HG02970 (cell line): ENCODE results near the gene ATP2C1.

ENCODE experiments used
- ATAC-seq: cut with Tn5 transposase; IDR thresholded peaks from one replicate; pipeline ENCODE4 v1.9.1; 2021; ENCODE audit warnings: mild to moderate bottlenecking, moderate library complexity, moderate number of reproducible peaks; ENCODE audit not compliant: unreplicated experiment, low FRiP score

The ATP2C1 gene

DNA sequence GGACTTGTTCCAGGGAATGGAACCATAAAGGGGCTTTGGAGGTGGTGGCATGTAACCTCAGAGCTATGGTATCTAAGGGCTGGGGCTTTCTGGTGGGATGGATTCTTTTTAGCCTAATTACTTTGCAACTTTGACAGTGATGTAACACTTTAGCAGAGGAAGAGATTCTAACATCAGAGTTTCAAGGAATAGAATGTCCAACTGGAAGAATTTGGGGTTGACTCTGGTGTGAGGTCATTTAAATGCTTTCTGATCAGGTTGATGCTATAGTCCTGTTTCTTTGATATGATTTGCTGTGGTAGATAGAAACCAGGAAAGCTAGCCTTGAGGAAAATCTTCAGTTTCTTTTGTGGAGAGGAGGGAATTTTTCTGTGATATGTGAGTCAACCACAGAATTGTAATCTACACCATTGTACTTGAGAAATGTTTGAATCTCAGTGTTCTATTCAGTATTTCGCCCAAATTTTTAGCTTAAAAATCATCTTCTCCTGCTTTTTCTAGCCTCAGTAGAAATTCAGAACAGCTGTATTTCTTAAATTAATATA, 40.0 kb downstream of the ATP2C1 start:
- no peak for ATAC-seq

DNA sequence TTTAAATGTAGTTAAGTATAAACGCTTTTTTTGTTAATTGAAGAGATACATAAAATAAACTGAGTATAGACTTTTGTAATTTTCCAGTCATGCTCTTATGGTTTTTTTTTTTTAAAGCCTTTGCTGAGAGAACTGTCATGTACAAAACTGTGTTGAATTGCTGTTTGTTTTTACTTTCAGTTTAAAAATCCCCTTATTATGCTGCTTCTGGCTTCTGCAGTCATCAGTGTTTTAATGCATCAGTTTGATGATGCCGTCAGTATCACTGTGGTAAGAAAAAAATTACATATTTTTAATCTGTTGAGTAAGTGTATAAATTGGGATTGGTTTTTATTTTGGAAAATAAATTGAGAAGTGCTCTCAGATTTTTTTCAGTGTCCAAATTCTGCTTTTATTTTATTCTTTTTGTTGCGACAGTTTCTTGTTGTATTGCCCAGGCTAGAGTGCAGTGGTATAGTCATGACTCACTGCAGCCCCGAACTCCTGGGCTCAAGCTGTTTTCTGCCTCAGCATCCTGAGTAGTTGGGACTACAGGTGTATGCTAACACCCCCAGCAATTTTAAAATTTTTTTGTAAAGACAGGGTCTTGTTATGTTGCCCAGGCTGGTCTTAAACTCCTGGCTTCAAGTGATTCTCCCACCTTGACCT, 40.7 kb downstream of the ATP2C1 start:
- ATAC-seq, result no peak

DNA sequence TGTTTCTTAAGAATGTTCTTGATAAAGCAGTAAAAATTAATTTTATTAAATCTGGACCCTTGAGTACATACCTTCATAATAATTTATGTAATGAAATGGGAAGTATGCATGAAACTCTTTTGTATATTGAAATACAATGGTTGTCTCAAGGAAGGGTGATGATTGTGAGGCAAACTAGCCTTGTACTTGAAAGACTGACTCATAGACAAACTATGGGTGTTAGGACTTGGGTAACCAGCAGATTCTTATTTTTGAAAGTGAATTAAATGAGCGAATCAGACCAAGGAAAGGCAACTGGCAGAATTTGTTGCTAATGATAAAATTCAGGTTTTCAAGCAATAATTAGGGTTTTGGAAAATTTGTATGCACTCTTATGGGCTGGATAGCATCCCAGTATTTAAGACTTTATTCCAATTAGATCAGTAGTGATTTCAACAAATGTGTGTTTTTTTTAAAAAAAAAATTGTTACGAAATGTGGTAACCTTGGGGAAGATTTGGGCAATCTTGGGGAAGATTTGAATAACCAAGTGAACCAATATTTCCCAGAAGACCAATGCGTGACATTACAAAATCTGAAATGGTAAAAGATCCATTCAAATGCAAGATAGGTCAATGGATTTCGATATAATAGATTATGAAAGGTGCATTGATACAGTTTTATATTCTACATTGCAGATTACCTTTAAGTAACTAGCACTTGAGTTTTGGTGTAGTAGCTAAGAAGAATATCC, 42.0 kb downstream of the ATP2C1 start:
- ATAC-seq, result no peak

DNA sequence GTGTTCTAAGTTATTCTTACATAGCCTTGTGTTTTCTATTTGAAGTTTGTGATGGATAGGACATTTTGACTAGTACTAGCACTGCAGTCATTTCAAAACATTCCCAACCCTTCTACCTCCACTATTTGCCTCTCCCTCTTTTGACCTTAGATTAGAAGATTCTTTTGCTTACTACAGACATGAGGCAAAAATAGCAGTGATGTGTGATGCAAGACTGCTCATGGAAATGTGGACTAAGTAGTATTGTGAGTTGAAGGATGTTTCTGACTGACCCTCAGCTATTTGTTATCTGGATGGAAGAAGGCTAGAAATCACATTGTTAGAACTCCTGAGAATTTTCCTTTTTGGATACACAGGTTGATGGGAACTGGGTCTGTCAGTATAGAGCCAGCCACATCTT, 45.9 kb downstream of the ATP2C1 start:
- ATAC-seq, result no peak

DNA sequence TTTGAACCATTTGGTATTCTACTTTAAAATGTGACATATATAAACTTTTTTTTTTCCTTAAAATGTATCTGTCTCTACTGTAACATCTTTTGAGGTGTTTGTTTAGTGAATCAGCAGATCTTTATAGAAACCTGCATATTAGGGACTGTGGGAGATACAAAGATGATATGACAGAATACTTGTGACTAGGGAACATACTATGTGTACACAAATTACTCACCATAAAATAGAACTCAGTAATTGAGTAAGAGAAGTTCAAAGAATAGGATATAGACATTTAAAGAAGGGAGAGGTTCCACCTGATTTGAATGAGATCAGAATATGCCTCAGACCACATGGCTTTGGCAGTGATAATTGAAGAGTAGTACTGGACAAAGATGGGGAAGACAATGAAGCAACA, 47.9 kb downstream of the ATP2C1 start:
- ATAC-seq, result no peak

DNA sequence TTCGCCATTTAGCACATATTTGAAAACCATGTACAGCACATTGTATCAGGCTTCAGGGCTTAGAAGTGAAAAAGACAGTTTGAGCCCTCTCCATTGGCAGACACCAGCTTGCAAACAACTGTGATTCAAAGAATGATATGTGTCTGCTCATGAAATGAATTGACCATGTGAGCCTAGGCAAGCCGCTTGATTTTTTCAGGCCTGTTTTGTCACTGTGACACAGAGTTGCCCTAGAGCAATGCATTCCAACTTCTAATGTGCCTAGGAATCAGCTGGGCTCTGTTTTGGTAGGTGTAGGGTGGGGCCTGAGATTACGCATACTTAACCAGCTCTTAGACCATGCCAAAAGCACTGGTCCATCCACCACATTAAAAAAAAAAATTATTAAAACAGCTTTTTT, 53.0 kb downstream of the ATP2C1 start:
- no peak for ATAC-seq

DNA sequence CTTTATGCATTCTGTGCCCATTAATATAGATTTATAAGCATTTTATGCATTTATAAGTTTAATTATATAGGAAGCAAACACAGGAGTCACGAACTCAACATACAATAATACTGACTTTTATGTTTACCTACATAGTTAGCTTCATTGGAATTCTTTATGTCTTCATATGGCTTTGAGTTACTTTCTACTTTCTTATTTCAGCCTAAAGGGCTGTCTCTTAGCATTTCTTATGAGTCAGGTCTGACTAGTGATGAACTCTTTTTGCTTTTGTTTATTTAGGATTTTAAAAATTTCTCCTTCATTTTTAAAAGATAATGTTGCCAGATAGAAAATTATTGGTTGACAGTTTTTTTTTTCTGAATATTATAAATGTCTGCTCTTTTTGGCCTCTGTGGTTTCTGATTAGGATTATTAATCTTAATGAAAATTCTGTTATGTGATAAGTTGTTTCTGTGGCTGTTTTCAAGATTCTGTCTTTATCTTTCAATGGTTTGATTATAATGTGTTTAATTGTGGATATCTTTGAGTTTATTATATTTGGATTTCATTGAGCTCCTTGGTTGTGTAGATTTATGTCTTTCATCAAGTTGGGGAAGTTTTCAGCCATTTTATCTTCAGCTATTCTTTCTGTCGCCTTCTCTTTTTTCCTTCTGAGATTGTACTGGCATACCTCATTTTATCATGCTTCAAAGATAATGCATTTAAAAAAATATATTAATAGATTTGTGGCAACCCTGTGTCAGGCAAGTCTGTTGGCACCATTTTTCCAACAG, 54.3 kb downstream of the ATP2C1 start:
- no peak for ATAC-seq

DNA sequence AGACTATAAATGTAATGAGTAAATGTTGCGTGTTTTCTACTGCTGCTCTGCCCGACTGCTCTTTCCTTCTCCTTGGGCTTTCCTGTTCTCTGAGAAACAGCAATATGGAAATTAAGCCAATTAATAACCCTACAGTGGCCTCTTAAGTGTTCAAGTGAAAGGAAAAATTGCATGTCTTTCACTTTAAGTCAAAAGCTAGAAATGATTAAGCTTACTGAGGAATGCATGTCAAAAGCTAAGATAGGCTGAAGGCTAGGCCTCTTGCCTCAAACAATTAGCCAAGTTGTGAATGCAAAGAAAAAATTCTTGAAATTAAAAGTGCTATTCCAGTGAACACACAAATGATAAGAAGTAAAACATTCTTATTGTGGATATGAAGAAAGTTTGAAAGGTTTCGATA, 55.0 kb downstream of the ATP2C1 start:
- no peak for ATAC-seq

DNA sequence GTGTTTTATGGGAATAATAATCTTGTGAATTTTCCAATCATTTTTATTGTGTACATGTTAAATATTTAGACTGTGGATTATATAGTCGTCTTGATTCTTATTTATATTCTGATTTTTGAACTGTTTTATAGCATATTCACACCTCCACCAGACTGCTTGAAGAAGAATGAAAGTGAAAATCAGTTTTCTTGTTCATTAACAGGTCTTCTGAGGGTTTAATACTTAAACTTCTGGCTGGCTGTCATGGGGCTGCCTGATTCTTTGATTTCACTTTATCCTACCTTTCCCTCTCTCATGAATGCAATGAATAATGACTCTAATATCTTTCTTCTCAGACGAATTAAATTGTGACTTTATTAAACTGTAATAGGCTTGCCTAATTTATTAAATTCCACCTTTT, 56.2 kb downstream of the ATP2C1 start:
- ATAC-seq, result no peak

DNA sequence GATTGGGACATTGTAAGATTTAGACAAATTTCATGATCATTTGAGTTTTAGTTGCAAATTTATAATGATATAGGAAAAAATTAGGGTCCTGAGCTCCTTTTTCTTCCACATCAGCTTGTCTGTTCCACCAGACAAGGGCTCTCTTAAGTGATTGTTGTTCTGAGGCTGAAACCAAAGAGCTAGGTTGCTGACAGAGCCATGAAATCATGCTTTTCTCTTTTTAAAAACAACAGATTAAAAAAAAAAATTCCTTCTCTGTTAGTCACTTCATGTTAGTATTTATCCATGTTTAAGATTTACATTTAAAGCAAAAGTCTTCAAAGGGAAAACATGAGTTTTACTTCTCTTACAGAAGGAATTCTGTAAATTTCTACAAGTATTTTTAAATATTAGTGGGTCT, 56.8 kb downstream of the ATP2C1 start:
- ATAC-seq, result no peak

DNA sequence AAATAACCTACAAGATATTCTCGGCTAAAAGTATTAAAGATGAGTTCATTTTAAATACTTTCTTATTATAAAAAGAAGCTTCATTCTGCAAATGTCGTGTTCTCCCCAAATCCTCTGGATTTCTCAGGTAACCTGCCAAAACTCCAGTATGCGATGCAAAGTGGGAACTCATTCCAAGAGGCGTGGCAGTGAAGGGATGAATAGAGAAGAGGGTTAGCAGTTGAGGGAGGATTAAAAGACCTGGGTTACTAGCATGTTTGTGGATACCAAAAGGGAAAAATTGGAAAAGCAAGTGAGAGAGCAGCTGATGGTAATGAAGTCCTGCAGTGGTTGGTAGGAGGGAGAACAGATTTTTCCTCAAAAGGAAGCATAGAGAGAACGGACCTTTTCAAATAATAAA, 61.6 kb downstream of the ATP2C1 start:
- no peak for ATAC-seq

DNA sequence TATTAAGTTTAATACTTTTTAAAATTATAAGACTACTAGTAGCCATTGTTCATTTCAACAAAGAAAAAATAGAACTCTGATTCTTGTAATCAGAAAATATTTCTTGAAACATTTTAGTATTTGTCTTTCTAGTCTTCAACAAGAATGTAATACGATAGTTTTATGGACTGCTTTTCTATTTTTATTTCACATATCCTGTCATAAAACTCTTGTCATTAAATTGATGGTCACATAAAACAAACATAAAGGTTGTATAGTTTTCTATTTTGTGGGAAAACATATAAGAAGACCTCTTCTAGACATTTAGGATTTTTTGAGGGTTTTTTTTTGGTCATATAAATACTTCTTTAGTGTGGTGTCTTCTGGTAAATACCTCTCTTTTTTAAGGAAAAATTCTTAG, 62.4 kb downstream of the ATP2C1 start:
- no peak for ATAC-seq

DNA sequence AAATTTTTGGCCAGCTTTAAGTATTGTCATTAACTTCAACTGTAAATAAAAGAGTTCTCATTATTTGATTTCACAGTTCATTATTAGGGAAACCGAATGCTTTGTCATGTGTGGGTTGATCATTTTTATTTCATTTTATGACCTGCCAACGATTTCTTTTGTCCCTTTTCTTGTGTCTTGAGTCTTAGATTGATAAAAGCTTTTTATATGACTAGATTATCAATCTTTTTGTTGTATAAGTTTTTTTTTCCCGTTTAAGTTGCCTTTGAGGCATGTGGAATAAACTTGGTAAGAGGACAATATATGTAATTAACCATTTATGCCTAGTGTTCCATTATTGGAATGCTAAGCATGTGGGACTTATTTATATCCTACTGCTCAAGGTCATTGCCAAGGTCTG, 62.8 kb downstream of the ATP2C1 start:
- no peak for ATAC-seq

DNA sequence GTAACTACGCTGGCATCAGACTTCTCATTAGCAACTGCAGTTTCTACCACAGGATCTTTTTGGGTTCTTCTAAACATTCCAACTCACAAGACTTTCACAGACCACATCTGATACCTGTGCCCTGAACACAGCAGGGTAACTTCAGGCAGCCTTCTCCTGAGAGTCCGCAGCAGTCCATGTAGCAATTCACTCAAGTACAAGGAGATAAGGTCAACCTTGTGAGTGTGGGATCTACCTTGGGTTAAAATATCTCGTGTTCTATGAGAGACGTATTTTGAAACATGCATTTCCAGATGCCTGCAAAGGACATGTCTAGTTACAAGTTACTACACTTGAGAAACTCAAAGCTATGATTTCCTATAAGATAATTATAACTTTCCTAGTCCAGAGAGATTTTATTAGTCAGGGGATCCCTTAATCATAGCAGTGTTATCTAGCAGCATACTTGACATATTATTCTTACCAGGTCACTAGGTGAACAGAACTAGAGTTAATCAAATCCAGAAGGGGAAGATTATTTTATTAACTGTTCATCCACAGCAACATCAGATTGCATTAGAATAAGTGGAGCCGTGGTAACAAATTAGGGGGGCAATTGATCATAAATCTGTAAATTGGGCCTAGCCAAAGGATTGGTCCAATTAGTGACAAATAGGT, 66.4 kb downstream of the ATP2C1 start:
- no peak for ATAC-seq

DNA sequence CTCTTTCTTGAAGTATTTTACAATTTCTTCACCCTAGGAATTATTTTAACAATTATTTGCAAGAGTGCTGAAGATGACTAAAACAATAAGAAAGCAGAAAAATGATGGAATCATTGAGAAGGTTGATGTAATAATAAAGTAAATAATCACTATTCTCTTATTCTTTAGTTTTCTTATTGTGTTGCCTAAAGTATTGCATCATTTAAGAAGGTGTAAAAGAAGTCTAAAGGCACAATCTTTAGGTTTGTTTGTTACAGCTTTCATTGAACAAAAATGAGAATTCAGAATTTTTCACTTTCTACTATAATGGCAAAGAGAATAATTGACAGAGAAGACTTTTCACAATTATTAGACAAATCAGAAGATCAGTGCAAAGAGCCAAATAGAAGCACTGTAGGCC, 67.6 kb downstream of the ATP2C1 start:
- no peak for ATAC-seq

DNA sequence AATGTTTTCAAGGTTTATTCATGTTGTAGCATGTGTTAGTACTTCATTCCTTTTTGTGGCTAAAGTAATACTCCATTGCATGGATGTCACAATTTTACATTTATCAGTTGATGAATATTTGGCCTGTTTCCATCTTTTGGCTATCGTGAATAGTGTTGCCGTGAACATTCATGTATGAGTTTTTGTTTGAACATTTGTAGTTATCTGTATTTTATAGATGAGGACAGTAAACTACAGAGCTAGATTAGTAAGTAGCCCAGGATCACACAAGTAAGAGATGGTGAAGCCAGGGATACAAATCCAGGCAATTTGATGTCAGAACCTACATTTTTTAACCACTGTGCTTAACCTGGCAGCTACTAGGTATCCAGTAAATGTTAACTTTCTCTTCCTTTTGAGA, 69.6 kb downstream of the ATP2C1 start:
- no peak for ATAC-seq

DNA sequence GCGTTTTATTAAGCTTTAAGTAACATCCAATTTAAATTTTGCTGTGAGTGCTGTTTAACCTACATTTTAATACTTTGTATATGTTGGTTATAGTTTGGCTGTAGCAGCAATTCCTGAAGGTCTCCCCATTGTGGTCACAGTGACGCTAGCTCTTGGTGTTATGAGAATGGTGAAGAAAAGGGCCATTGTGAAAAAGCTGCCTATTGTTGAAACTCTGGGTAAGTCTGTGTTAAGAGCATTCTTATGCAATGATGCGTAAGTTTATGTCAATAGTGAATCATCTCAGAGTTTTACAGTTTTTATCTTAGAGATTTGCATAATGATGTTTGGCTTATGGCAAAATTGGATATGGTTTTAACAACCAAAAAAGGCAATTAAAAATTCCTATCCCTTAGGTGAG, 70.0 kb downstream of the ATP2C1 start:
- ATAC-seq, result no peak

DNA sequence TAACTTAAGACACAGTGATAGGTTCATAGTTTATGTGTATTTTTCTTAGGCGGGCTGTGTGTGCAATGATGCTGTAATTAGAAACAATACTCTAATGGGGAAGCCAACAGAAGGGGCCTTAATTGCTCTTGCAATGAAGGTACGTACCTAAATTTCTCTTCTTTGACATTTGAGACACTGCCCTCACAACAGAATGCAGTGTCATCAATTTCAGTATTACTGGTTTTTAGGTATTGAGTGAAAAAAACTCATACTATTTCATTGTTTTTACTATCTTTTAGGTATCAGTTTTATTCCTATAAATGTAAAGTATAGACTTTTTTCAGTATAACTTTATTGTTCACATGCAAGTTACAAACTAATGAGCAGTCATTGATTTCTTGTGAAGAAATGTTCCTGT, 73.4 kb downstream of the ATP2C1 start:
- ATAC-seq, result no peak

DNA sequence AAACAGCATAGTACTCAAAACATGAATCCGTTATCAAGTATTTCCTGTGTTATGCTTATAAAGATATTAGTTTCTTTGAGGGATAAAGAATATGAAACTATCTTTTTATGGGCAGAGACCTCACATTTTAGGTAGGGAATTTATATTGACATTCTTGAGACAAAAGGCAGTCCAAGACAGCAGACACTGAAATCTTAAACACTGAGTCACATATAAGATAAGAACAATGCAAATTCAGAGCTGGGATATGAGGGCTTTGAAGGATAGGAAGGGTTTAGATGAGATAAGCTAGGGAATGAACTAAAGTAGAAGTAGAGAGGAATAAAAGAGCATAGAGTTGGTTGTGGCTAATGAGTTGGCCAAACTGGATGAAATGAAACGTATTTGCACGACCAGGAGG, 74.3 kb downstream of the ATP2C1 start:
- no peak for ATAC-seq

DNA sequence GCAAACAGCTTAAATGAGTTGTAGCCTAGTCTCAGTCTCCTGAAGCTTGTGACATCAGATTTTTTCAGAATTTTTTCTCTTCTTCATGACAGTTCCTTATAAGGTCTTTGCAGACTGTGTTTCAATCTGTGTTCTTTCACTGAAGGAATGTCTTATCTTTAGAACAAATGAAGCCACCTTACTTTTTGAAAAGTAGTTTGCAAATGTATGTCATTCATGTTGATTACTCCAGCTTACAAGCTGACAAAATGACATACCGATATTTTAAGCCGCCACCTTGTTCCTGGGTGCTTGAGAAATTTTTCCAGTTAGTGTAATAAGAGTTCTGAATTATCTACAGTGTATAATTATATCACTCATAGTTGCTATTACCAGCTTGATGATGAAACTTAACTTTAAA, 75.7 kb downstream of the ATP2C1 start:
- no peak for ATAC-seq

DNA sequence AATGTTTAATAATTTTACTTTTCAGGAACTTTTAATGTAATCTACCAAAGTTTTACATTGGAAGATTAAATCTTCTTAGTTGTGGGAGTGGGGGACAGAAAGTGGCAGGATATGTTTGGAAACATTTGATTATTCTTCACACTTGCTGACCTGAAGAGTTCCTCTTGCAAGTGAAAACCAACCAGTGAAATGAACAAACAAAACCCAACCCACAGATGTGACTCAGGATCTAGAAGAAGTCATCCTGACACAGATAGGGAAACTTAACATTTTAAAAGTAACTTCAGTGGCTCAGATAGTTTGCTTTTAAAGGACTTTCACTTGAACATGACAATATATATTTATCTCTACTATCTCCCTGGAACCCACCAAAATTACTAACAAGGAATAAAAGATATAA, 77.3 kb downstream of the ATP2C1 start:
- ATAC-seq, result no peak
